ENCODE data around the gene CALR3. TPM values are rescaled to one million over a fixed set of nuclear protein-coding genes. Genes with fewer than 3 reads are reported as not detected.

The CALR3 gene
- total and polyA plus RNA-seq, 5 donors = not detected

GRCh38 chr19:16463341-16463990 lies 32.5 kb downstream of the CALR3 start:
- no peaks in the 10 kb centered on the region for H3K27me3 ChIP-seq (ENCODE audit: control insufficient read depth, insufficient read depth)
- 76% methylated on average over 6 of the region's 6 CpGs for WGBS
- peaks cover 36% of the 10 kb centered on the region for H3K4me1 ChIP-seq (ENCODE audit: control insufficient read depth, insufficient read depth, low read length)
- H3K9me3 ChIP-seq (ENCODE audit: control insufficient read depth, low read length) = no peaks in the 10 kb centered on the region
- H3K27ac ChIP-seq (ENCODE audit: low read length) = peak overlapping the region; percentile 69
- no peak overlapping the region for H3K4me3 ChIP-seq (ENCODE audit: low read length)
- ATAC-seq (no peak), DNase-seq (no peak)
- intact Hi-C loops (cut with DNase I) = no loop called here

- 66% methylated on average over 6 of the region's 6 CpGs for WGBS
- Histone ChIP-seq H3K4me3 (ENCODE audit: low read length) (no peak overlapping the region), H3K9me3 (ENCODE audit: control insufficient read depth, low read length) (no peaks in the 10 kb centered on the region), H3K27ac (ENCODE audit: low read length) (peak overlapping the region; percentile 69), H3K4me1 (ENCODE audit: control insufficient read depth, insufficient read depth, low read length) (peaks cover 41% of the 10 kb centered on the region), H3K27me3 (ENCODE audit: control insufficient read depth, insufficient read depth) (no peaks in the 10 kb centered on the region)
- ATAC-seq (peak in 1 of 2 donors; percentile 11), DNase-seq (no peak)
- intact Hi-C loops (cut with DNase I) = no loop called here
Measured at GRCh38 chr19:16462757-16463250, 33.2 kb downstream of the CALR3 start.

GRCh38 chr19:16461630-16462051 lies 34.3 kb downstream of the CALR3 start:
- WGBS = 47% methylated on average over 9 of the region's 9 CpGs
- H3K4me3 ChIP-seq (ENCODE audit: low read length) = no peak overlapping the region
- peak; percentile 73 to 84 for ATAC-seq
- peak; percentile 63 to 88 (median 87) for DNase-seq
- peaks cover 52% of the 10 kb centered on the region for H3K4me1 ChIP-seq (ENCODE audit: control insufficient read depth, insufficient read depth, low read length)
- intact Hi-C loops (cut with DNase I) = no loop called here
- H3K27ac ChIP-seq (ENCODE audit: low read length) = peak overlapping the region; percentile 69
- no peaks in the 10 kb centered on the region for H3K9me3 ChIP-seq (ENCODE audit: control insufficient read depth, low read length)
- H3K27me3 ChIP-seq (ENCODE audit: control insufficient read depth, insufficient read depth) = no peaks in the 10 kb centered on the region

- no peak overlapping the region for H3K4me3 ChIP-seq (ENCODE audit: low read length)
- WGBS = 78% methylated on average over 8 of the region's 8 CpGs
- peaks cover 50% of the 10 kb centered on the region for H3K4me1 ChIP-seq (ENCODE audit: control insufficient read depth, insufficient read depth, low read length)
- H3K27ac ChIP-seq (ENCODE audit: low read length) = peak overlapping the region; percentile 49
- no peaks in the 10 kb centered on the region for H3K27me3 ChIP-seq (ENCODE audit: control insufficient read depth, insufficient read depth)
- no peaks in the 10 kb centered on the region for H3K9me3 ChIP-seq (ENCODE audit: control insufficient read depth, low read length)
- DNase-seq (peak in 1 of 3 donors; percentile 17), ATAC-seq (no peak)
- intact Hi-C loops (cut with DNase I) = no loop called here
Measured at GRCh38 chr19:16460454-16460853, 35.5 kb downstream of the CALR3 start.

- intact Hi-C loops (cut with DNase I) = no loop called here
- WGBS = 91% methylated on average over 3 of the region's 3 CpGs
- H3K9me3 ChIP-seq (ENCODE audit: control insufficient read depth, low read length) = no peaks in the 10 kb centered on the region
- ATAC-seq (no peak), DNase-seq (no peak)
- H3K4me3 ChIP-seq (ENCODE audit: low read length) = no peak overlapping the region
- H3K4me1 ChIP-seq (ENCODE audit: control insufficient read depth, insufficient read depth, low read length) = peaks cover 50% of the 10 kb centered on the region
- peak overlapping the region; percentile 73 for H3K27ac ChIP-seq (ENCODE audit: low read length)
- H3K27me3 ChIP-seq (ENCODE audit: control insufficient read depth, insufficient read depth) = no peaks in the 10 kb centered on the region
Measured at GRCh38 chr19:16459680-16460079, 36.3 kb downstream of the CALR3 start.

GRCh38 chr19:16458391-16459341 lies 37.3 kb downstream of the CALR3 start:
- intact Hi-C loops (cut with DNase I) = no loop called here
- Histone ChIP-seq H3K4me1 (ENCODE audit: control insufficient read depth, insufficient read depth, low read length) (peaks cover 52% of the 10 kb centered on the region), H3K27ac (ENCODE audit: low read length) (peak overlapping the region; percentile 73), H3K4me3 (ENCODE audit: low read length) (no peak overlapping the region), H3K27me3 (ENCODE audit: control insufficient read depth, insufficient read depth) (no peaks in the 10 kb centered on the region), H3K9me3 (ENCODE audit: control insufficient read depth, low read length) (no peaks in the 10 kb centered on the region)
- ATAC-seq = peak; percentile 1
- DNase-seq = no peak
- 74% methylated on average over 25 of the region's 25 CpGs for WGBS

GRCh38 chr19:16457954-16458331 lies 38.0 kb downstream of the CALR3 start:
- intact Hi-C loops (cut with DNase I) = no loop called here
- ATAC-seq (peak; percentile 55 to 60), DNase-seq (peak in 2 of 3 donors; percentile 69 to 71)
- Histone ChIP-seq H3K27me3 (ENCODE audit: control insufficient read depth, insufficient read depth) (no peaks in the 10 kb centered on the region), H3K4me3 (ENCODE audit: low read length) (no peak overlapping the region), H3K9me3 (ENCODE audit: control insufficient read depth, low read length) (no peaks in the 10 kb centered on the region), H3K4me1 (ENCODE audit: control insufficient read depth, insufficient read depth, low read length) (peaks cover 46% of the 10 kb centered on the region), H3K27ac (ENCODE audit: low read length) (peak overlapping the region; percentile 73)
- 36% methylated on average over 8 of the region's 8 CpGs for WGBS

GRCh38 chr19:16457195-16457953 lies 38.6 kb downstream of the CALR3 start:
- H3K27ac ChIP-seq (ENCODE audit: low read length) = peak overlapping the region; percentile 73
- H3K27me3 ChIP-seq (ENCODE audit: control insufficient read depth, insufficient read depth) = no peaks in the 10 kb centered on the region
- H3K4me1 ChIP-seq (ENCODE audit: control insufficient read depth, insufficient read depth, low read length) = peaks cover 43% of the 10 kb centered on the region
- intact Hi-C loops (cut with DNase I) = no loop called here
- WGBS = 11% methylated on average over 16 of the region's 16 CpGs
- peak in 2 of 3 donors; percentile 74 to 78 for DNase-seq
- peak; percentile 28 to 48 for ATAC-seq
- no peak overlapping the region for H3K4me3 ChIP-seq (ENCODE audit: low read length)
- H3K9me3 ChIP-seq (ENCODE audit: control insufficient read depth, low read length) = no peaks in the 10 kb centered on the region

GRCh38 chr19:16456652-16457194 lies 39.2 kb downstream of the CALR3 start:
- Histone ChIP-seq H3K27ac (ENCODE audit: low read length) (peak overlapping the region; percentile 73), H3K9me3 (ENCODE audit: control insufficient read depth, low read length) (no peaks in the 10 kb centered on the region), H3K4me1 (ENCODE audit: control insufficient read depth, insufficient read depth, low read length) (peaks cover 40% of the 10 kb centered on the region), H3K4me3 (ENCODE audit: low read length) (no peak overlapping the region), H3K27me3 (ENCODE audit: control insufficient read depth, insufficient read depth) (no peaks in the 10 kb centered on the region)
- WGBS = 59% methylated on average over 11 of the region's 11 CpGs
- intact Hi-C loops (cut with DNase I) = no loop called here
- ATAC-seq (no peak), DNase-seq (peak in 1 of 3 donors; percentile 48)

GRCh38 chr19:16455489-16455888 lies 40.5 kb downstream of the CALR3 start:
- WGBS = 95% methylated on average over 5 of the region's 5 CpGs
- intact Hi-C loops (cut with DNase I) = no loop called here
- DNase-seq = no peak
- Histone ChIP-seq H3K27ac (ENCODE audit: low read length) (peak overlapping the region; percentile 80), H3K4me1 (ENCODE audit: control insufficient read depth, insufficient read depth, low read length) (peaks cover 38% of the 10 kb centered on the region), H3K9me3 (ENCODE audit: control insufficient read depth, low read length) (no peaks in the 10 kb centered on the region), H3K4me3 (ENCODE audit: low read length) (no peak overlapping the region), H3K27me3 (ENCODE audit: control insufficient read depth, insufficient read depth) (no peaks in the 10 kb centered on the region)
- no peak for ATAC-seq

Data from right cardiac atrium (tissue), 5 donors.